Neutrophil (primary cell): ENCODE measurements around the gene TMEM26.

Experiments
- H3K27ac ChIP-seq: fragments of 200-600 bp; sonication (generic); 2 replicates; pipeline ENCODE4 v1.5.1; 2016; ENCODE audit warnings: mild to moderate bottlenecking, moderate library complexity
- H3K27me3 ChIP-seq: fragments of 200-600 bp; sonication (generic); 2 replicates; pipeline ENCODE4 v1.6.0; 2016; ENCODE audit warnings: mild to moderate bottlenecking
- H3K36me3 ChIP-seq: fragments of 200-600 bp; sonication (generic); 2 replicates; pipeline ENCODE4 v1.5.1; 2017
- H3K4me1 ChIP-seq, 2 experiments: fragments of 200-600 bp in 1 of 2; sonication (generic) in 1 of 2; 1 replicate in 1 of 2; 2 replicates in 1 of 2; pipeline versions ENCODE4 v1.5.1 to v1.6.1; 2013 to 2016; ENCODE audit warnings: low read depth in 1 of 2, low read length in 1 of 2, mild to moderate bottlenecking in 1 of 2, moderate library complexity in 1 of 2; ENCODE audit not compliant: control insufficient read depth in 1 of 2, insufficient read depth in 1 of 2
- H3K4me3 ChIP-seq, 2 experiments: fragments of 200-600 bp in 1 of 2; sonication (generic) in 1 of 2; 1 replicate in 1 of 2; 2 replicates in 1 of 2; pipeline ENCODE4 v1.5.1; 2013 to 2016; ENCODE audit warnings: low read depth in 1 of 2, low read length in 1 of 2, mild to moderate bottlenecking in 1 of 2, moderate library complexity in 1 of 2
- H3K9me3 ChIP-seq: fragments of 200-600 bp; sonication (generic); 2 replicates; pipeline ENCODE4 v1.5.1; 2016
- TF ChIP-seq, protein P1 (sequence below): fragments of 200-600 bp; sonication (generic); IDR thresholded peaks from 2 replicates; pipeline ENCODE4 v1.5.1; 2016; ENCODE audit warnings: antibody characterized with exemption

The TMEM26 gene

DNA sequence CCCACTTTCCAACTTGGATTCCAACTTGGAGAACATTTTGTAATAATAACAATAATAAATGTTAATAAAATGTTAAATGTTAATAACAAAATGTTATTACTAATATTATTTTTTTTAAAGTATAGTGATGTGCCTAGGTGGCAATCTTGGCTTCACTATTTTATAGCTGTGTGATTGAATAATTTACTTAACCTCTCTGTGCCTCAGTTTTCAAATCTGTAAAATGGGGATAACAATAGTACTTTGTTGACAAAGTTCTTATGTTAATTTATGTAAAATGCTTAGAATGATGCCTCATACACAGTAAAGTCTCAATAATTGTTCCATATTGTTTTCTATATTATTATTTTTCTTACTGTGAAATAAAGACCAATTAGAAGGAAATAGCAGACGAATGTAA lies 23.3 kb upstream of the TMEM26 start:
- H3K27ac ChIP-seq, result no peak overlapping the region
- H3K9me3 ChIP-seq, result no peaks in the 10 kb centered on the region
- TF ChIP-seq, protein P1, sequence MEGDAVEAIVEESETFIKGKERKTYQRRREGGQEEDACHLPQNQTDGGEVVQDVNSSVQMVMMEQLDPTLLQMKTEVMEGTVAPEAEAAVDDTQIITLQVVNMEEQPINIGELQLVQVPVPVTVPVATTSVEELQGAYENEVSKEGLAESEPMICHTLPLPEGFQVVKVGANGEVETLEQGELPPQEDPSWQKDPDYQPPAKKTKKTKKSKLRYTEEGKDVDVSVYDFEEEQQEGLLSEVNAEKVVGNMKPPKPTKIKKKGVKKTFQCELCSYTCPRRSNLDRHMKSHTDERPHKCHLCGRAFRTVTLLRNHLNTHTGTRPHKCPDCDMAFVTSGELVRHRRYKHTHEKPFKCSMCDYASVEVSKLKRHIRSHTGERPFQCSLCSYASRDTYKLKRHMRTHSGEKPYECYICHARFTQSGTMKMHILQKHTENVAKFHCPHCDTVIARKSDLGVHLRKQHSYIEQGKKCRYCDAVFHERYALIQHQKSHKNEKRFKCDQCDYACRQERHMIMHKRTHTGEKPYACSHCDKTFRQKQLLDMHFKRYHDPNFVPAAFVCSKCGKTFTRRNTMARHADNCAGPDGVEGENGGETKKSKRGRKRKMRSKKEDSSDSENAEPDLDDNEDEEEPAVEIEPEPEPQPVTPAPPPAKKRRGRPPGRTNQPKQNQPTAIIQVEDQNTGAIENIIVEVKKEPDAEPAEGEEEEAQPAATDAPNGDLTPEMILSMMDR, result no peak
- H3K4me1 ChIP-seq, result no peaks in the 10 kb centered on the region
- H3K27me3 ChIP-seq, result peaks cover 5% of the 10 kb centered on the region
- no peaks in the 10 kb centered on the region for H3K36me3 ChIP-seq
- no peak overlapping the region for H3K4me3 ChIP-seq

DNA sequence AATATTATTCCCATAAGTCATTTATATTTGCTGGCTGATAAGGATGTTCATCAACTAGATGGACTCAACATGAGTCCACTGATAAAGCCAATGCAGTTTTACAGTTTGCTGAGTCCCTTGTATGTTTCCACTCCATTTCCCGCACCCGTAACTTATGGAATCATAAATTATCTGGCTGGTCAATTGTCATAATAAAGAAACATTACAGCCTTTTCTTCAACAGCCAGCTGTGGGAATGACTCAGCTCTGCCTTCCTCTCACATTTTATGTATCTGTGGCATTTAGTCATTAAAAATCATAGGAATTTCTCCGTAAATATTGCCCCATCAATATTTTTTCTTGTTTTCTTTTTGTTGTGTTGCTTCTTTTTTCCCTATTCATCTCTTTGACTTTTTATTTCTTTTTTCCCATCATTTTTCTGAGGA lies 22.3 kb upstream of the TMEM26 start:
- Histone ChIP-seq H3K4me1 (no peaks in the 10 kb centered on the region), H3K36me3 (no peaks in the 10 kb centered on the region), H3K4me3 (no peak overlapping the region), H3K9me3 (no peaks in the 10 kb centered on the region), H3K27me3 (peaks cover 5% of the 10 kb centered on the region), H3K27ac (no peak overlapping the region)
- TF ChIP-seq, protein P1, result no peak

DNA sequence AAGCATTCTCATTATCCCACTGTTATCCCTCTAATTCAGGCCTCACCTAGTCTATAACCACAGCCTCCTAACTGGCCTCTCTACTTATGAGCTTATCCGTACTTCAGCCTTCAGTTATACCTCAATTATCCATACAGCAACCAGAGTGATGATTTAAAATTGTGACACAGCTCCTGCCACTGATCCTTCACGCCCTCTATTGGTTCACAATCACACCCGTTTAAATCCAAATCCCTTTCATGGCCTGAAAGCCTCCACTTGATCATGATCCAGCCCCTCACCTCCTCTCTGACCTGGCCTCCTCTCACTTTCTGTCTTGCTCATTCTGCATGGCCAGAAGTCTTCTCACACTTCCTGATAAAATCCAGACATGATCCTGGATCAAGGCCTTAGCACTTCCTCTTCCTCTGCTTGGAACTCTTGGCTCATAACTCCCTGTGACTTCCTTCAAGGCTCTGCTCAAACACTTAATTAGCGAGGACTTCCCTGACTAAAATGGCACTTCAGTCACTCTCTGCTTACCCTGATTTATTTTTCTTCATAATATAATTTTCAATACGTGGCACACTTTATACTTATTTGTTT lies 19.0 kb upstream of the TMEM26 start:
- H3K27me3 ChIP-seq, result peaks cover 5% of the 10 kb centered on the region
- TF ChIP-seq, protein P1, result no peak
- no peaks in the 10 kb centered on the region for H3K36me3 ChIP-seq
- no peaks in the 10 kb centered on the region for H3K4me1 ChIP-seq
- H3K4me3 ChIP-seq, result no peak overlapping the region
- H3K9me3 ChIP-seq, result no peaks in the 10 kb centered on the region
- H3K27ac ChIP-seq, result no peak overlapping the region

DNA sequence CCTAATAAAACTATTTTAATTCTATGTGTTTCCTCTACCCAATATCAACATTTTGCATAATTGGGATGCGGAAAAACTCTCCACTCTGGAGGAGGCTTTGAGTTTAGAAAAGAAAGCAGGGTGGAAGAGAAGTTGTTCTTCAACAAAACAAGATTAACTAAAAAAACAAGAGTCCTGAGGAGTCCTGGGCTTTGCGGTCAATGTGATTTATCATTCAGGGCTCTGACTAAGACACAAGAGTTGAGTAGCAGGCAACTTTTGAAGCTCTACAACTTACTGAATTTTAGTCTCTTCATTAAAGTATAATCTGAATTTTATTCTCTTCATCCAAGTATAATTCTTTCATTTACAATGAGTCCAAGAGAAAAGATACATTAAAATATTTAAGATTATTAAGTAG lies 18.3 kb upstream of the TMEM26 start:
- H3K36me3 ChIP-seq, result no peaks in the 10 kb centered on the region
- peaks cover 5% of the 10 kb centered on the region for H3K27me3 ChIP-seq
- no peaks in the 10 kb centered on the region for H3K4me1 ChIP-seq
- TF ChIP-seq, protein P1, result no peak
- H3K27ac ChIP-seq, result no peak overlapping the region
- H3K4me3 ChIP-seq, result no peak overlapping the region
- H3K9me3 ChIP-seq, result no peaks in the 10 kb centered on the region

DNA sequence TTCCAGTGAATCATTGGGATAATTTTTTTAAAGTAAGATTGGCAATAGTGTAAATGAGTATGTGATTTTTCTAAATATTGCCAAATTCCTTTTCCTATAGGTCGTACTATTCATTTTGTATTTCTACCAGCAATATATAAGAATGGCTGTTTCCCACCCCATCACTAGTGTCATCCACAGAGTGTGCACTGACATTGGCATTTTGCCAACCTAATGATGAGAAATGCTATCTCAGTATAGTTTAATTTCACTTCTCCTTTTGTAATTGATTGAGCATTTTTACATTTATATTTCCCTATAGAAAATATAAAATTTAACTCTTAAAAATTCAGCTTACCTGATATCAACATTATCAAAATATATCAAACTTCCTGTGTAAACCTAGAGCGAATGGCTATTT lies 17.6 kb upstream of the TMEM26 start:
- no peak overlapping the region for H3K4me3 ChIP-seq
- peaks cover 5% of the 10 kb centered on the region for H3K27me3 ChIP-seq
- H3K36me3 ChIP-seq, result no peaks in the 10 kb centered on the region
- no peaks in the 10 kb centered on the region for H3K4me1 ChIP-seq
- H3K27ac ChIP-seq, result no peak overlapping the region
- TF ChIP-seq, protein P1, result no peak
- H3K9me3 ChIP-seq, result no peaks in the 10 kb centered on the region
